K562 (cell line): ENCODE measurements around the gene ITPR2. TPM values are rescaled to one million over a fixed set of nuclear protein-coding genes. Genes with fewer than 3 reads are reported as not detected.
A peak's percentile ranks its signal among the peaks of the same experiment; 100 is the strongest.

ENCODE experiments used
- ARNT ChIP-seq, 2 experiments: fragments of 450-650 bp; IDR thresholded peaks; 2 replicates each; pipeline ENCODE4 v1.6.1; 2016; ENCODE audit warnings: mild to moderate bottlenecking in 1 of 2
- BRCA1 ChIP-seq, 2 experiments: fragments of 450-650 bp in 1 of 2; sonication (generic) in 1 of 2; formaldehyde crosslinking in 1 of 2; IDR thresholded peaks; 2 replicates each; pipeline versions ENCODE4 v1.5.0 to v1.6.1; 2017 to 2020; ENCODE audit warnings: mild to moderate bottlenecking in 1 of 2, missing genetic modification reagents in 1 of 2
- E2F6 ChIP-seq, 2 experiments: IDR thresholded peaks; 2 replicates each; pipeline ENCODE4 v1.6.1; 2011; ENCODE audit warnings: borderline replicate concordance in 1 of 2, control low read depth in 1 of 2, low read depth in 1 of 2, low read length in 1 of 2, mild to moderate bottlenecking in 1 of 2, mixed read lengths in 1 of 2, moderate library complexity in 1 of 2; ENCODE audit not compliant: insufficient read depth in 1 of 2, insufficient read length in 1 of 2, poor library complexity in 1 of 2, severe bottlenecking in 1 of 2; ENCODE audit errors: extremely low read depth in 1 of 2
- ERF ChIP-seq: fragments of 450-650 bp; formaldehyde crosslinking; IDR thresholded peaks from 2 replicates; pipeline ENCODE4 v1.4.0; 2020; ENCODE audit warnings: mild to moderate bottlenecking, mixed read lengths
- ETV1 ChIP-seq: fragments of 450-650 bp; conservative IDR thresholded peaks from 2 replicates; pipeline ENCODE4 v1.6.1; 2016; ENCODE audit warnings: missing genetic modification characterization, control low read depth, low read depth, missing compliant biosample characterization
- FIP1L1 ChIP-seq: fragments of 200-400 bp; formaldehyde crosslinking; IDR thresholded peaks from 2 replicates; pipeline ENCODE4 v1.6.1; 2018; ENCODE audit warnings: mild to moderate bottlenecking, low read depth, low read length; ENCODE audit not compliant: poor library complexity, severe bottlenecking
- HDAC1 ChIP-seq, 2 experiments: fragments of 450-650 bp; IDR thresholded peaks; 2 replicates each; pipeline ENCODE4 v1.6.1; 2016 to 2017; ENCODE audit warnings: inconsistent platforms in 1 of 2, mild to moderate bottlenecking in 1 of 2, moderate library complexity in 1 of 2
- JUN ChIP-seq, 2 experiments: sonication (generic) in 1 of 2; formaldehyde crosslinking in 1 of 2; IDR thresholded peaks; 2 replicates each; pipeline versions ENCODE4 v1.6.1 to v1.8.0; 2012 to 2022; ENCODE audit warnings: borderline replicate concordance in 2 of 2, mild to moderate bottlenecking in 2 of 2, improper control_type of control experiment in 1 of 2, low read depth in 1 of 2, low read length in 1 of 2, missing genetic modification reagents in 1 of 2
- KLF6 ChIP-seq: fragments of 250-450 bp; sonication (Bioruptor Pico); IDR thresholded peaks from 2 replicates; pipeline ENCODE4 v1.4.0; 2020; ENCODE audit warnings: mild to moderate bottlenecking, moderate library complexity, borderline replicate concordance
- L3MBTL2 ChIP-seq: fragments of 450-650 bp; IDR thresholded peaks from 2 replicates; pipeline ENCODE4 v1.6.1; 2016; ENCODE audit warnings: mild to moderate bottlenecking, moderate library complexity
- NFIX ChIP-seq: fragments of 250-450 bp; sonication (Bioruptor Pico); IDR thresholded peaks from 2 replicates; pipeline ENCODE4 v1.4.0; 2020; ENCODE audit warnings: low read depth, mild to moderate bottlenecking, moderate library complexity
- NFYB ChIP-seq: IDR thresholded peaks from 2 replicates; pipeline ENCODE4 v1.6.1; 2011; ENCODE audit warnings: mild to moderate bottlenecking, moderate library complexity; ENCODE audit not compliant: insufficient read length; ENCODE audit errors: extremely low read depth
- NR3C1 ChIP-seq: sonication (generic); formaldehyde crosslinking; IDR thresholded peaks from 2 replicates; pipeline ENCODE4 v1.8.1; 2022; ENCODE audit warnings: missing genetic modification reagents
- PCBP1 ChIP-seq: fragments of 200-400 bp; formaldehyde crosslinking; IDR thresholded peaks from 2 replicates; pipeline ENCODE4 v1.6.1; 2018; ENCODE audit warnings: mild to moderate bottlenecking, low read depth, low read length; ENCODE audit not compliant: poor library complexity, severe bottlenecking
- RUNX1 ChIP-seq: sonication (generic); IDR thresholded peaks from 2 replicates; pipeline ENCODE4 v1.6.1; 2016; ENCODE audit warnings: antibody characterized with exemption, low read depth
- SMAD2 ChIP-seq: fragments of 150-350 bp; IDR thresholded peaks from 2 replicates; pipeline ENCODE4 v1.6.1; 2014; ENCODE audit warnings: low read depth, mild to moderate bottlenecking, low read length
- SMARCA5 ChIP-seq: fragments of 450-650 bp; IDR thresholded peaks from 2 replicates; pipeline ENCODE4 v1.6.1; 2016
- TAF9B ChIP-seq: fragments of 450-650 bp; IDR thresholded peaks from 2 replicates; pipeline ENCODE4 v1.6.1; 2018; ENCODE audit warnings: mild to moderate bottlenecking; ENCODE audit not compliant: partially characterized antibody
- U2AF1 ChIP-seq: fragments of 200-400 bp; formaldehyde crosslinking; optimal IDR thresholded peaks from 2 replicates; pipeline ENCODE3; 2017; ENCODE audit warnings: mild to moderate bottlenecking, low read depth, low read length, moderate library complexity
- U2AF2 ChIP-seq: fragments of 200-400 bp; formaldehyde crosslinking; optimal IDR thresholded peaks from 2 replicates; pipeline ENCODE3; 2017; ENCODE audit warnings: low read depth, mild to moderate bottlenecking, low read length
- VEZF1 ChIP-seq: fragments of 200-800 bp; sonication (Bioruptor generic); IDR thresholded peaks from 2 replicates; pipeline ENCODE4 v1.6.1; 2017; ENCODE audit warnings: missing genetic modification characterization, missing compliant biosample characterization
- ZBTB1 ChIP-seq: sonication (generic); formaldehyde crosslinking; IDR thresholded peaks from 2 replicates; pipeline ENCODE4 v1.8.1; 2023; ENCODE audit warnings: missing genetic modification reagents, low read depth, mild to moderate bottlenecking, borderline replicate concordance
- ZBTB17 ChIP-seq: fragments of 450-650 bp; formaldehyde crosslinking; IDR thresholded peaks from 2 replicates; pipeline ENCODE4 v1.4.0; 2020; ENCODE audit warnings: mild to moderate bottlenecking
- ZNF561 ChIP-seq: fragments of 450-650 bp; formaldehyde crosslinking; conservative IDR thresholded peaks from 2 replicates; pipeline ENCODE4 v1.4.0; 2020; ENCODE audit warnings: mild to moderate bottlenecking, moderate library complexity
- ZNF785 ChIP-seq: fragments of 250-450 bp; sonication (Bioruptor Pico); IDR thresholded peaks from 2 replicates; pipeline ENCODE4 v1.4.0; 2020; ENCODE audit warnings: mild to moderate bottlenecking
- polyA plus RNA-seq, 8 experiments: library from polyadenylated mRNA; depleted of rRNA in 4 of 8; stranded (reverse) in 5 of 8; unstranded in 3 of 8; fragments of >200 nt; fragmentation: Nextera tagmentation in 2 of 8; fragmentation: Illumina TruSeq in 1 of 8; extraction: Ambion mirVana in 2 of 8; extraction: Trizol in 1 of 8; gene quantifications; 2 replicates each; pipeline versions ENCODE4 v1.2.1 to v1.2.3, GENCODE V29; 2011 to 2014; ENCODE audit warnings: inconsistent platforms in 1 of 8, missing spikeins in 1 of 8
- total RNA-seq, 7 experiments: library from RNA; depleted of rRNA in 6 of 7; stranded (reverse); fragments of >200 nt in 6 of 7; fragmentation: Illumina TruSeq in 2 of 7; extraction: Trizol in 2 of 7; gene quantifications; 2 replicates each; pipeline versions ENCODE4 v1.2.1 to v1.2.3, GENCODE V29; 2011 to 2021; ENCODE audit warnings: low replicate concordance in 1 of 7

The ITPR2 gene
- total and polyA plus RNA-seq, 9 of the 15 experiments (the other 6 are each of a cell fraction or from before 2014, with no cell fraction given), result 0.21 to 3.3 (median 0.95) TPM

GRCh38 chr12:26832822-26833742, at the start of gene ITPR2 (continued):
- TF ChIP-seq U2AF1 (peak; percentile 48), FIP1L1 (peak; percentile 38), E2F6 (IDR thresholded peaks at IDR 0.05; ENCODE audit: borderline replicate concordance in 1 of 2, extremely low read depth in 1 of 2, insufficient read depth in 1 of 2, insufficient read length in 1 of 2, low read depth in 1 of 2, low read length in 1 of 2, poor library complexity in 1 of 2, severe bottlenecking in 1 of 2) (peak in 1 of 2 experiments; percentile 95), NFYB (peak; percentile 22), NR3C1 (peak; percentile 63; the same call in 1 of the 2 replicates), U2AF2 (no peak), VEZF1 (CRISPR knock-in tag) (peak; percentile 82), BRCA1 (IDR thresholded peaks at IDR 0.05) (no peak), BRCA1 (CRISPR knock-in tag; IDR thresholded peaks at IDR 0.05) (peak; percentile 72; the same call in 1 of the 2 replicates), ZNF785 (no peak), SMARCA5 (no peak), SMAD2 (no peak), ZNF561 (CRISPR knock-in tag) (no peak), NFIX (CRISPR knock-in tag) (no peak), JUN (IDR thresholded peaks at IDR 0.05; ENCODE audit: borderline replicate concordance, low read depth, low read length) (no peak), JUN (CRISPR knock-in tag; IDR thresholded peaks at IDR 0.05; ENCODE audit: borderline replicate concordance) (no peak), ZBTB1 (CRISPR knock-in tag) (peak; percentile 85), RUNX1 (no peak), HDAC1 (IDR thresholded peaks at IDR 0.05) (peak in 1 of 2 experiments; percentile 43; a peak in 1 of 4 replicates), ERF (CRISPR knock-in tag) (0 out of 2 replicates have a peak, but pooled peaks have one; percentile 61), L3MBTL2 (peak; percentile 68), TAF9B (no peak), ETV1 (tag) (no peak), ZBTB17 (CRISPR knock-in tag) (no peak), ARNT (IDR thresholded peaks at IDR 0.05) (no peak), PCBP1 (peak; percentile 26), KLF6 (CRISPR knock-in tag) (no peak)
